ENCODE measurements around the gene STAT3.

The STAT3 gene

DNA sequence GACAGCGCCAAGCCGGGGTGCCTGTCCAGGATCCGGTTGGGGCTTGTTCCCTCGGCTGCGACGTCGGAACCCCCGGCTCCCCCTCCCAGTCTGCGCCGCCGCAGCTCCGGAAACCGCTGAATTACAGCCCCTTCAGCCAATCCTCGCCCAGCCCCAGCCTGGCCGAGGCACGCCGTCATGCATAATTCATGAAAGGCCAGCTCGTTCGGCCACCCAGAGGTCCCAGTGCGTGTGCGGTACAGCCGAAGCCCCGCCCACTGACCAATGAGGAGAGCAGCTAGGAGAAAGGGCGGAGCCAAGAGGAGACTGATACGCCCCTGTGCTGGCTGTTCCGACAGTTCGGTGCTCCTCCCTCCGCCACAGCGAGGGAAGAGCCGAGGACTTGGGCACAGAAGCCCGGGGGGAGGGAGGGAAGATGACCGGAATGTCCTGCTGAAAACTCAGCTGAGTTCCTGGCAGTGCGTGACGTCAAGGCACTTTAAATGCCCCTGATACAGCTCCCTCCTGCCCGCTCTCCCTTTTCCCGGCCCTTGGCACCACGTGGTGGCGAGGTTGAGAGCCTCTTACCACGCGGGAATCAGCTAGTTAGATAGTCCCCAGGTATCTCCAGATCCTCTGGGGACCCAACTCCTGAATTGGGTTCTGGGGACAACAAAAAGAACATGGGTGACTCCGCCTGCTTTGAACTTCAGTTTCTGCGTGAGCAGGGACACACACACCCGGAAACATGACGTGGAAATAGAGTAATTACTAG, at the start of gene STAT3:
Gene STAT3 (minus strand): TSS at position 62 of the 754 bp plus-strand sequence. CDS start 39,926 bp downstream, outside the sequence.
- peak; percentile 98 for DNase-seq (ENCODE audit: low spot score)
- TF ChIP-seq, protein P1, sequence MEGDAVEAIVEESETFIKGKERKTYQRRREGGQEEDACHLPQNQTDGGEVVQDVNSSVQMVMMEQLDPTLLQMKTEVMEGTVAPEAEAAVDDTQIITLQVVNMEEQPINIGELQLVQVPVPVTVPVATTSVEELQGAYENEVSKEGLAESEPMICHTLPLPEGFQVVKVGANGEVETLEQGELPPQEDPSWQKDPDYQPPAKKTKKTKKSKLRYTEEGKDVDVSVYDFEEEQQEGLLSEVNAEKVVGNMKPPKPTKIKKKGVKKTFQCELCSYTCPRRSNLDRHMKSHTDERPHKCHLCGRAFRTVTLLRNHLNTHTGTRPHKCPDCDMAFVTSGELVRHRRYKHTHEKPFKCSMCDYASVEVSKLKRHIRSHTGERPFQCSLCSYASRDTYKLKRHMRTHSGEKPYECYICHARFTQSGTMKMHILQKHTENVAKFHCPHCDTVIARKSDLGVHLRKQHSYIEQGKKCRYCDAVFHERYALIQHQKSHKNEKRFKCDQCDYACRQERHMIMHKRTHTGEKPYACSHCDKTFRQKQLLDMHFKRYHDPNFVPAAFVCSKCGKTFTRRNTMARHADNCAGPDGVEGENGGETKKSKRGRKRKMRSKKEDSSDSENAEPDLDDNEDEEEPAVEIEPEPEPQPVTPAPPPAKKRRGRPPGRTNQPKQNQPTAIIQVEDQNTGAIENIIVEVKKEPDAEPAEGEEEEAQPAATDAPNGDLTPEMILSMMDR (IDR thresholded peaks at IDR 0.05; ENCODE audit: extremely low read depth, missing control alignments) = no peak

DNA sequence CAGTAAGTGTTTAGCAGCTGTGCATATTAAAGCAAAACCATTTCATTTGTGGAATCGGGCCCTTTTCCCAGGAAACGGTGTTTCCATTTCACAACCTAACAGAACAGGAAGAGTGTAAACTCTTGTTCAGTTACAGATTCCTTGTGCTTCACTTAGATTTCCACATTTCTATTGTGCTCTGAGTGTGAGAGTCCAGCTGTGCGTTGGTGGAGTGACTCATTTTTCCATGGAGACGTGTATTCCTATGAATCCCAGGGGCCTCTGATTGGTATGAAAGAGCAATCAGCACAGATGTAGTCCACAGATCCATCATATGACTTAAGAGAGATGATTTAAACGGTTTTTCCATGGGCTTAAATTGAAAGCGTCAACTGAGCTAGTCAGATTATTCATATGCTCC, 48.1 kb upstream of the STAT3 start:
- TF ChIP-seq, protein P1 (IDR thresholded peaks at IDR 0.05; ENCODE audit: extremely low read depth, missing control alignments) = no peak
- no peak for DNase-seq (ENCODE audit: low spot score)

DNA sequence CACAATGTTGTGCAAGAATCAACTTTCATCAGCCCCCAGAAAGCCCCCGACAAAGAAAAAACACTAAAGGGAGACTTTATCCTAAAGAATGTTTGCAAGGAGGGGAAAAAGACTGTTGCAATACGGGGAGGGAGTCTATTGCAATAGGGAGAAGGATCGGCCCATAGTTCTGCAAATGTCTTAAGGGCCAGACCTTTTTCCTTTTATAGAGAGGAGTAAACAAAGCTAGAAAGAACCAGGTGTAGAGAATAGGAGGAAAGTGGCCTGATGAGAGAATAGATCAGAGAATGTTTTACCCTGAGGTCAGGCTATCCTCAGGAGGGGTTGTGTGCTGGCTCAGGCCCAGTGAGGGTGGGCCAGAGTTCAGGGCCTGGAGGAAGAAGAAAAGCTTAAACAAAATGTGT, 43.5 kb upstream of the STAT3 start:
- DNase-seq (ENCODE audit: low spot score) = no peak
- TF ChIP-seq, protein P1 (IDR thresholded peaks at IDR 0.05; ENCODE audit: extremely low read depth, missing control alignments) = no peak

DNA sequence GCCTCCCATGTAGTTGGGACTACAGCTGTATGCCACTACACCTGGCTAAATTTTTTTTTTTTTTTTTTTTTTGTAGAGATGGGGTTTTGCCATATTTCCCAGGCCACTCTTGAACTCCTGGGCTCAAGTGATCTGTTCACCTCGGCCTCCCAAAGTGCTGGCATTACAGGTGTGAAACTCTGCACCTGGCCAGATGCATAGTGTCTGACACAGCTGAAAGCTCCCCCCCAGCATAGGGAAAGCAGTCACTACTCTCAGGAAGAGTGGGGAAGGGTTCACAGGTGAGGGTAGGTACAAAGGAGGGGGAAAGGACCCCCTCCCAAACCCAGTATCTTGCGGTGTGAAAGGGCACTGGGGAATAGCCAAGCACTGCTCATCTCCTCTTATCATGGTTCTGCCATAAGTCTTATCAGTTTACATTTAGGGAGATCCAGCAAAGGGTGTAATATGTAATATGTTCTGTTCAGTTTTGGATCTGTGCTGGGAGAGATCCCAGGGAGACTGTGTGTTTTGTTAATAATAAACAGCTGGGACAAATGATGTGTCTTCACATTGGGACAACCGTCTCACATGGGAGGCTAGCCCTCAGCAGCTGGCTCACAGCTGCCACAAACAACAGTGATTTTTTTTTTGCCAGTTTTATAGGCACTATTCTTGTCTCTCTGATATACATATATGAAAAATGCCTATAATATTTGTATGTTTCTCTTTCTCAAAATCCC, 41.6 kb upstream of the STAT3 start:
- TF ChIP-seq, protein P1 (IDR thresholded peaks at IDR 0.05; ENCODE audit: extremely low read depth, missing control alignments) = no peak
- DNase-seq (ENCODE audit: low spot score) = no peak

DNA sequence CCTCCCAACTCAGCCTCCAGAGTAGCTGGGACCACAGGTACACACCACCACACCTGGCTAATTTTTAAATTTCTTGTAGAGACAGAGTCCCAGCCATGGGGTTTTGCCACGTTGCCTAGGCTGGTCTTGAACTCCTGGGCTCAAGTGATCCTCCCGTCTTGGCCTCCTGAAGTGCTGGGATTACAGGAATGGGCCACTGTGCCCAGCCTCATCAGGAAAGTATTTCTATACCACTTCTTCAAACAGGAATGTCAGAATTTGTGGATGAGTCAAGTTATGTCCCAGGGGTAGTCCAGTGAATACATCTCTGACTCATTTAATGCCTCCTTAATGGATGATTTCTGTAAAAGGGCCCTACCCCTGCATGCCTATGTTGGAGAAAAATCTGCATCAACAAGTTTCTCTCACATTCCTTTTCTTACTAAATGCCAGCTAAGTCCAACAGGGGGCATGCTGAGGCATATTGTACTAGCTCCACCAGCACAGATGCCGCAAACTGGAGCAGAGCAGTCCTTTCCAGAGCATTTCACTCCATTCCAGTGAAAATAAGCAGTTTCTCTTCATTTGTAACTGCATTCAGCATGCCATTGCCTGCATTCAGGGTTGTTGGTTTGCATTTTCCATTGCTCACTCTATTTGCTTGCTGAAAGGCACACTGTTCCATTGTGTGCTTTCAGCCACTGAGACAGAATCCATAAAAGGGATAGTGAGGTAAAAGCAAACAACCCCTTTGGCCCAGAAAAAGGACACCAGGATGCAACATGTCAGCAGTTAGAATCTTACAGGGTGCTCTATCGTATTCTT, 40.1 kb upstream of the STAT3 start:
- TF ChIP-seq, protein P1 (IDR thresholded peaks at IDR 0.05; ENCODE audit: extremely low read depth, missing control alignments) = peak; percentile 63
- DNase-seq (ENCODE audit: low spot score) = no peak

DNA sequence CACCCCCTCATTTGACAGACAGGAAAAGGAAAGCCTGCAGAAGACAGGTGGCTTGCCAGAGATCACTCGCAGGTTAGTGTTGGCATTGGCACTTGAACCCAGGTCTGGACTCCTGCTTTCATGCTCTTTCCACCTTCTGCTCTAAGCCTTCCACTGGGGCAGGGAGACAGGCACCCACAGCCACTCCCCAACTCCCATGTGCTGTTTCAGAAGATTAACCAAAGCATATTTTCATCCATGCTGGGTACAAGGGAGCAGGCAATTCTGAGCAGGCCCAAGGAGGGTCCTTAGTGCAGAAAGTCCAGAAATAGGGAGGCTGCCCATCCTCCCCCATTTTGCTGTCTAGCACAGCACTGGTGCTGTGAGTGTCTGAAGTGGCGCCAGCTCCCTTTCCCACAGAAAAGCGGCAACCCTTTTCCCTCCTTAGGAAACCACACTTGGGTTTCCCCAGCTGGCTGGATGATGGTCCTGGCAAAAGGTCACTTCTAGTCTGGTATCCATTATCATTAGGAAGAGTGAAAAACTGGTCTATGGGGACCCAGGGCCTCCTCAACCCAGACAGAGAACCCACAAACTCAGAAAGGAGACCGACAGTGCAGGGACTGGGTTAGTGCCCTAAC, 36.9 kb upstream of the STAT3 start:
- TF ChIP-seq, protein P1 (IDR thresholded peaks at IDR 0.05; ENCODE audit: extremely low read depth, missing control alignments) = no peak
- no peak for DNase-seq (ENCODE audit: low spot score)

Data from GM20000 (cell line).